ENCODE results near the gene PTGR1.

DNA sequence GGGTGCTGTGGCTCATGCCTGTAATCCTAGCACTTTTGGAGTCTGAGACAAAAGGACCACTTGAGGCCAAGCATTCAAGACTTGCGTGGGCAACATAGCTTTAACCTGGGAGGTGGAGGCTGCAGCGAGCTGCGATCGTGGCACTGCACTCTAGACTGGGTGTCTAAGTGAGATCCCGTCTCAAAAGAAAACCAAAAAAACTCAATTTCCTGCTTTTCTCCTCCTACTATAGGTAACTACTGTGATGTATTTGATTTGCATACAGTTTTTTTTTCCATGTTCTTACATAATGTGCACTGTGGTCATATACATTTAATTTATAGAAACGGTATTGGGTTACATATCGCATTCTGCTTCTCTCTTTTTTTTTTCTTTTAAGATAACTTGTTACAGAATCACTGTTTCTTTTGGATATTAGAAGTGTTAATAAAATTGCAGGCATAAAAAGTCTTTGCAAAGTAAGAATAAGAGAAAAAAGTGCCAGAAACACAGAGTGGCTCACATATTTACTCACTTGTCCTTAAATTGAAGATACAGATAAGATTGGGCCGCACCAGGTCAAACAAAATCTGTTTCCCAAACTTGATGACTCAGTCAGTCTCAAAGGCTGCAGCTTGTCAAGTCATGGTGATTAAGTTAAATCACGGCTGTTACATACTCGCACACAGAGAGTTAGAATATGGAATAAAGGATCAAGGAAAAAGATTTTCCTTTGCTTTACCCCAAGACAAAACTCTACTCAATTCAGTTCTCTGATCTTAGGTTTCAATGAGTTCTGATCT, 2.0 kb upstream of the PTGR1 start:
- TF ChIP-seq, protein P1, sequence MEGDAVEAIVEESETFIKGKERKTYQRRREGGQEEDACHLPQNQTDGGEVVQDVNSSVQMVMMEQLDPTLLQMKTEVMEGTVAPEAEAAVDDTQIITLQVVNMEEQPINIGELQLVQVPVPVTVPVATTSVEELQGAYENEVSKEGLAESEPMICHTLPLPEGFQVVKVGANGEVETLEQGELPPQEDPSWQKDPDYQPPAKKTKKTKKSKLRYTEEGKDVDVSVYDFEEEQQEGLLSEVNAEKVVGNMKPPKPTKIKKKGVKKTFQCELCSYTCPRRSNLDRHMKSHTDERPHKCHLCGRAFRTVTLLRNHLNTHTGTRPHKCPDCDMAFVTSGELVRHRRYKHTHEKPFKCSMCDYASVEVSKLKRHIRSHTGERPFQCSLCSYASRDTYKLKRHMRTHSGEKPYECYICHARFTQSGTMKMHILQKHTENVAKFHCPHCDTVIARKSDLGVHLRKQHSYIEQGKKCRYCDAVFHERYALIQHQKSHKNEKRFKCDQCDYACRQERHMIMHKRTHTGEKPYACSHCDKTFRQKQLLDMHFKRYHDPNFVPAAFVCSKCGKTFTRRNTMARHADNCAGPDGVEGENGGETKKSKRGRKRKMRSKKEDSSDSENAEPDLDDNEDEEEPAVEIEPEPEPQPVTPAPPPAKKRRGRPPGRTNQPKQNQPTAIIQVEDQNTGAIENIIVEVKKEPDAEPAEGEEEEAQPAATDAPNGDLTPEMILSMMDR (optimal IDR thresholded peaks at IDR 0.05 in 1 of 3, IDR thresholded peaks at IDR 0.05 in 1 of 3, conservative IDR thresholded peaks at IDR 0.05 in 1 of 3; ENCODE audit: extremely low read depth in 1 of 3, insufficient read depth in 2 of 3, low read length in 3 of 3), result no peak
- no peak for TF ChIP-seq EZH2 (IDR thresholded peaks at IDR 0.05; ENCODE audit: low read length)
